T-helper 2 cell (primary cell): ENCODE measurements around the gene CDHR3.
"Not testable (repeated sequence)": the region's sequence is repeated elsewhere in the genome, so short reads cannot be mapped to it uniquely, and the experiment has no call there.

Source experiments
- DNase-seq, 5 experiments: peaks; one replicate each; pipeline versions ENCODE4 v3.0.0 to v3.0.0-alpha.2; 2012 to 2022

CDHR3 gene

DNA sequence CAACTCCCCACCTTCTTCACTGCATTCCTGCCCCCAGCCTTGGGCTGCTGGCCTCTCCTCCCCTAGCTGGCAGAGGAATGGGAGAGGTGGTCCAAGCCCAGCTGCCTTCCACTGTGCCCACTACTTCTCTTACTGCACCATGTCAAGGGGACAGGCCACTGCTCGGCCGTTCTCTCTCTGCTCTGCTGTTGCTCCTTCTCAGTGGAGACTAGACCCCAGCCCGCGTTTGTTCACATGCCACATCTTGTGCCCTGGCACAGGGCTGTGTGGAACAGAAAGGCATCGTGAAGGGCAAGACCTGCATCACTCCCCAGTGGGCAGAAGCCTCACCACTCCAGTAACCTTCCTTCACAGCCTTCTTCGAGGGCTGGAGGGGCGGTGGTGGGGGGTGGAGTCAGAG, 711 bp upstream of the CDHR3 start:
- no peak for DNase-seq

- no peak for DNase-seq
These were observed 8.8 kb downstream of the CDHR3 start for GRCh38 chr7:105971845-105972244.

DNA sequence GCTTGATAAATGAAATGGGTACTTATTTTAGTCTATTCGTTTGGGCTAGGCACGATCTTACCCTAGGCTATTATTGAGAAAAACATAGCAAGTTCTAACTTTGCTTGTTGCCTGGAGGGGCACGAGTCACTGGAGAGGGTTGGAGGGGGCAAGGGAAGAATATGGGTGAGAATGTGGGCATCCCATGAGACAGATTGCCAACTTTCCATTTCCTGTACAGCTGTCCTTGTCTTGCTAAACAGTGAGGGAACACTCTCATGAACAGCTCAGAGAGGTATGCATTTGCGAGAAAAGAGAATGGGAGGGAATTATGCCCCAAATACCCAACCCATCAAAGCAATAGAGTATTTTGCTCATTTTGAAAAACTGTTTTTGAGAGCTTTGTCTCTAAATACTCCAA, 9.2 kb downstream of the CDHR3 start:
- DNase-seq: no peak

GRCh38 chr7:105974471-105974870, 11.4 kb downstream of the CDHR3 start:
- DNase-seq: no peak

DNA sequence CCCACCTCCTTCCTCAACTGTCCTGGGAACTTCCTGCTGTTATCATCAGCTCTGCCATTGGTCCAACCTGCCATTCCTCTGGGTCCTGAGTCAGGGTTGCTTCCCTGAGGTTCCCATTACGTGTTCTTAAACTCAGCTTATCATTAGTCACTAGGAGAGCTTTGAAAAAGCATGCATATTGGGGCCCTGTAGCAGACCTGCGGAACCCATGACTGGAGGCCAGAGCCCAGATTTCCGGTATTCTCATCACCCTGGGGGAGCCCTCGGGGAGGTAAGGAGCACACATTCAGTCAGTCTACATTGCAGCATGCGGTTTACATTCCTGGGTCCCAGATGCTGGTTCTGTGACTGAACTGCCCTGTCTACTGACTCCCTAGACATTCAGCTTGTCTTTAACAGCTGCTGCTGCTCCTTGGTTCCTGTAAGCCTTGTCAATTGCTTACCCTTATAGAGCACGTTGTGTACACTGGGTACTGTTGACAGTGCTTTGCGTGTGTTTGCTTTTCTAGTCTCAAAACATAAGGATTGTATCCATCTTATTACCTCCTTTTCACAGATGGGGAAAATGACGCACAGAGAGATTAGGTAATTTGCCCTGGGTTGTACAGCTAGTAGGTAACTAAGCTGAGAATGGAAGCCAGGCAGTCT, 12.8 kb downstream of the CDHR3 start:
- DNase-seq: no peak

- DNase-seq: no peak
These were observed 13.8 kb downstream of the CDHR3 start for GRCh38 chr7:105976868-105977267.

GRCh38 chr7:105978035-105978434, 15.0 kb downstream of the CDHR3 start:
- DNase-seq: no peak

DNA sequence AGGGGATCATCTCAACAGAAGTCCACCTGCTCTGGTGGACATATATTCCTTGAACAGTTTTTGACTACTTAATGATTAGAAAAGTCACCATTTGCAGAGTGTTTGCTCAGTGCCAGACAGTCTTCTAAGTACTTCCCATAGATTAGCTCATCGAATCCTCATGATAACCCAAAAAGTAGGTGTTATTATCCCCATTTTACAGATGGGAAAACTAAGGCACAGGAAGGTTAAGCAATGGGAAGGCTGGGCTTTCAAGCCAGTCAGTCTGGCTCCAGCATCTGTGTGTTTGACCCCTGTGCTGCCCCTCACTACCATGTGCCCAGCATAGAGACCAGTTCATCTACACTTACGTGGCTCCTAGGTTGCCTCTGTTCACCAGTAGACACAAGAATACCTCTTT, 15.9 kb downstream of the CDHR3 start:
- DNase-seq: no peak

DNA sequence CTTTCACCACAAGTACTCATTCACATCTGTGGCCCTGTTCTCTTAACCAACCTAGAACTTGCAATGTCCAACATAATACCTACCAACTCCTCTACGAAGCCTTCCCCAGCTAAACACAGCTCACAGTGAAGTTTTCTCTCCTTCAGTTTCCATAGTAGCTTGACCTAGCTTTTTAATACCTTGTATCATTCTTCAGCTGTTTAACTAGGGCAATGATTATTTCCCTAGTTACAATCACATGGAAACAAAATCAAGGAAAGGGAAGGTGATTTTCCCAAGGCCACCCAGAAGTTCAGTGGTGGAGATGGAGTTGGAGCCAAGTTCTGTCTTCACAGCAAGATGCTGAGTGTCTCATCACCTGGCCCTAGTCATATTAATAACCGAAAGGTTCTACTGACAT, 16.3 kb downstream of the CDHR3 start:
- DNase-seq: no peak

DNA sequence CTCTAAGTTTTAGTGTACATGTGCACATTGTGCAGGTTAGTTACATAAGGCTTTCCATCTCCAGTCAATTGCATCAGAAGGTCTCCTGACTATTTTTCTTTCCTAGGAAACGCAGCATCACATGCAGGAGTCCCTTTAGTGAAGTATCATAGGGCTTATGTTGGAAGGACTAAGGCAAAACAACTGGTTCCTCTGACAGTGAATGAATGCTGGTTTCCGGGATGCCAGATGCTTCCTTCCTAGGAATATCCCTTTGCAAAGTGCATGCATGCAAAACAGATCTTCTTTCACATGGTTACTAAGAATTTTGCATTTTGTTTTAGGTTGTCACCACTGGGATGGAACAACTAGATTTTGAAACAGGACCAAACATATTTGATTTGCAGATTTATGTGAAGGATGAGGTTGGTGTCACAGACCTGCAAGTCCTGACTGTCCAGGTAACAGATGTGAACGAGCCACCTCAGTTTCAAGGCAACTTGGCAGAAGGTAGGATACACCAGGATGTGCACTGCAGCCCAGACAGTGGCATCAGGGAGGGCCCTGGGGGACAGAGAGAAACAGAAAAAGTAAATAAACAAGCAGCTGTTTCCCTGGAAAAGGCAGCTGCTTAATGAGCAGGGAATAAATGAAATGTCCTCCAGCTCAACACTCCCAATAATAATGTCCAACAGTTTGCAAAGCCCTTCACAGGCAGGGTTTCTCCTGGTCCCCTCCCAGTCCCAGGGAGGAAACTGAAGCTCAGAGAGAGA, 17.8 kb downstream of the CDHR3 start:
- no peak for DNase-seq

GRCh38 chr7:105982388-105982787, 19.3 kb downstream of the CDHR3 start:
- no peak for DNase-seq

GRCh38 chr7:105984808-105985207, 21.7 kb downstream of the CDHR3 start:
- not testable (repeated sequence) for DNase-seq

GRCh38 chr7:105985229-105985628, 22.2 kb downstream of the CDHR3 start:
- DNase-seq: no peak

DNA sequence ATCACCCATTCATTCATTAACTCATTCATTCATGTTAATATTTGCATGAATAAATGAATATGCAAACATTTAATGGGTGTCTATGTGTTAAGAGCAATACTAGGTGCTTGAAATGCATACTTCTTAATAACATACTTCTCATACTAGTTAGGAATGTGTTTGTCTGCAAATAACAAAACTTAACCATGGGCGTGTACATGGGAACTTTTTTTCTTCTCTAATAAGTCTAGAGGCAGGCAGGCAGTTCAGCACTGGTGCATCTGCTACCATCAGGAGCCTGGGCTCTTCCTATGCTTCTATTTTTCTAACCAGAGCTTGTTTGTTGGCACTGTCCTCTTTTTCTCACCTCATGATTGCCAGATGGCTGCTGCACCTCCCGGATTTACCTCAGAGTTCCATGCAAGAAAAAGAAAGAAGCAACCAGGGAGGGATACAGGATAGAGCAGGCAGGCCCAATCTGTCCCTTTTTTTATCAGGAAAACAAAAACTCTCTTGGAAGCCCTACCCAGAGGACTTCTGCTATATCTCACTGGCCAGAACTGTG, 22.7 kb downstream of the CDHR3 start:
- no peak for DNase-seq

DNA sequence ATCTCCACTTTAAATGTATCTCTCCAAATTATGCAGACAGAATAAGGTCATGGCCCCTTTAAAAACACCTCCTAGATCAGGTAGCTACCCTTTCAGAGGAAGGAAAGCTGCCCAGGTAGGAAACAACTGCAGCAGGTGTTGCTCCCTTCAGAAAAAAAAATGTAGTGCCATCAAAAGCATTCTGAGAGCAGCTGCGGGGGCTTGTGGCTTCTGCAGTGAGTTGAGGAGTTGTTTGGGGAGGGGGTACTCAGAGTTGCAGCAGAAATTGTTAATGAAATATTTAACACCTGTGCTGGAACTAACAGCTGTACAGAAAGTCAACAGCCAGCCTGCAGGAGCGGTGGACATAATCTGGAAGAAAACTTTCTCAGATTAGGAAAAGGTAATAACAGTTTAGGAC, 24.0 kb downstream of the CDHR3 start:
- DNase-seq: no peak

DNA sequence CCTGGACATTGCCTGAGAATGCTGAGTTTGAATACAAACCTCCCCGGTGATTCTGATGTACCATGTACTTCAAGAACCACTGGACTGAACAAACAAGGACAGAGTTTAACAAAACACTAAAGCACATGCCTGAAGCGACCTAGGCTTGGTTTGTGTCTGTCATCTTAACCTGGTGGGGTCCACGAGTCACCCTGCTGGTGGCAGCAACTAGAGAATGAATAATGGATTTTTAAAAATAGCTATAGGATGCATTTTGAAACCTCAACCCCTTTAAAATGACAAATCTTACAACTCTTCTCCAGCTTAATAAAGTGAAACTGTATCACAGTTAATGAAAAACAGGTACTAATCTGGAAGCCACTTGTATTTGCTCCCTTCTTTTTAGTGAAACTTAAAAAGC, 25.2 kb downstream of the CDHR3 start:
- DNase-seq: no peak

GRCh38 chr7:105989191-105989590, 26.1 kb downstream of the CDHR3 start:
- no peak for DNase-seq

DNA sequence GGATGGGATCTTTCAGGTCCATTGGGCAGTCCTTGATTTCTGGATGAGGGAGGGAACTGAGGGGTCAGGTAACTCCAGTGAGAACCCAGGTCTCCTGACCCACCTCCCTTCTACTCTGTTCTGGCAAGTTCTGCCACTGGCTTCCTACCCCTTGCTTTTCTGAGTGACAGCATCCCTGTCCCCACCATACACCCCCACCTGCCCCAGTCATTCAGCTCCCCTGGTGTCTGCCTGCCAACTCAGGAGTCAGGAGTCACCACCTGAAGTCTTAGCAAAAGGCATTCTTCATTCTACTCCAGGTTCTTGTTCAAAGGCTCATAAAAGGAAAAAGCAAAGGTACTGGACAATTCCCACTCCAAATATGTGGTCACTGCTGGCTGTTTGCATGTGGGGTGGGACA, 26.6 kb downstream of the CDHR3 start:
- no peak for DNase-seq

- no peak for DNase-seq
These were observed 27.1 kb downstream of the CDHR3 start for GRCh38 chr7:105990141-105990540.

DNA sequence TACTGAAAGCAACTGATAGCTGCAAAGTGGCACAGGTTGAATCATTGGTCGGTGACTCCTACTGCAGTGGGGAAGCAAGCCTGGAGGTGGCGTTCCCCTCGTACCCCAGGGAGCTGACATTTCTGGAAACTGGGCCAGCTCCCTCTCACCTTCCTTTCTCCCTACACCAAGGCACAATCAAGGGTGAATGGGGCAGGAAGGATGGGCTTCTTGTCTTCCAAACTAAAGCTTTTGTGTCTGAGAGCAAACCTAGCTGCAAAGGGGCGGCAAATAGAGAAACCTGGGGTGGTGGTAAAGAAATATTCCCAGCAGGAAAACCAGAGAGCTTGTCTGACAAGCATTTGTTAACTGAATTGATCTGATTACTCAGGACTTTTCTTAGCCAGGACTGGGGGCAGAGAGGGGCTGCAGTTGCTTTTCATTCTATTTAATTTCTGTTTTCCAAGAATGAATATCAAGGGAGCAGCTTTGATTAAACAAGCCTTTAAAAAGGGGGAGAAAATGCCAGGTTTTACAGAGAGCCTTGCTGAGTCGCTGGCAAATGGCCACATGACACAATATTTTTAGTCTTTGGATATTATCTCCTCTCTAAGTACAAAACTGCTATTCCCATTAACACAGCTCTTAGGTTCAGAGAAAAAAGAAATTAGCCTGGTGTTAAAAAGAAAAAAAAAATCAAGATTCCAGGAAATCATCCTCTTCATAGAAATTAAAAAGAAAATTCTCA, 27.8 kb downstream of the CDHR3 start:
- no peak for DNase-seq

DNA sequence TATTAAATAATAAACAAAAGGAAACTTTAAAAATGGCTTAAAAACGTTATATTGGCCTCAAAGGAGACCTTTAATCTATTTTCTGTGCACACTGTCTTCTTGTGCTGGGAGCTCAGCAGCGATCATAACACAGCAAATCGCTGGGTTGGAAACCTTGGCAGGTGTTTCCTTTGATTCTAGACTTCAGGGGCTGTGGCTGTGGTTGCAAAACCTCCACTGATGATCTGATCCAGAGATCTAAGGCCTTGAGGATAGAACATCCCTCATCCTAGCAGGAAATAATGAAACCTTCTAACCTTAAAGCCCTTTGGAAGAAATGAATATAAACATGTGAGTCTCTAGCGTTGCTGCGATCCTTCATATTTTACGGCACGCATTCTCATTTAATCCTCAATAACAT, 29.8 kb downstream of the CDHR3 start:
- DNase-seq: no peak

DNA sequence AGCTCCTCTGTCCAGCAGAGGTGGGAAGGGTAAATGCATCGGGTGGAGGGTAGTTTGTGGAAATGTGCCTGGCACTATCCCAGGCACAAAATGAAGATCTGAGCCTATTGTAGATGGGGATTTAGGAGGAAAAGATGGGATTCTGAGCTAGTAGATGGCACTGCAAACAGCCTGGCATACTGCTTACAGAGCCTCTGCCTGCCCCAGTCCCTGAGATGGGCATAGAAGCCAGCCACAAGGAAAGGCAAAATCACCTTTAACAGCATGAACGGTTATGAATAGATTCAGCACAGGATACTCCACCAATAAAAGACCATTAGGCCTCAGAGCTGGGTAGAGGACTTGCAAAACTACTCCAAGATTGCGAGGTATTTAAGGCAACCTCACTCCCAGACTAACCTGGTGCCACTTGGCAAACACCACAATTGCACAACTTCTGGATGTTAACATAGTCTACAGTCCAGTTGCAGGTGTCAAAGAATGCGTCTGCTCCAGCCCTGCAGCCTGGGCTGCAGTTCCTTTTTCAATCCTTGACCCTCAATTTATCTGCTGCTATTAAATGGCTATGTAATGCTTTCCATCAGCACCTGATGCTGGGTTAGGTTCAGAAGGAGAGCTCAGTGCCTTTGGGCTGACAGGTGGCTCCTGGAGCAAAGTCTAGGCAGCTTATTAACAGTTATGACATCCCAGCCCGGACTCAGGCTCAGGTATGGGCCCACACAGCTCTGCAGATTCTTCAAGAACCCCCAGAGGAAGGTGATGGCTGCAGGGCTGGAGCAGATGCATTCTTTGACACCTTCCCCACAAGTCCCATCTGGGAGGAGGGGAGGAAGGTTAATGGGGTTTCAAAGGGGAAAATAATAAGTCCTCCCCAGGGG, 34.0 kb downstream of the CDHR3 start:
- no peak for DNase-seq

DNA sequence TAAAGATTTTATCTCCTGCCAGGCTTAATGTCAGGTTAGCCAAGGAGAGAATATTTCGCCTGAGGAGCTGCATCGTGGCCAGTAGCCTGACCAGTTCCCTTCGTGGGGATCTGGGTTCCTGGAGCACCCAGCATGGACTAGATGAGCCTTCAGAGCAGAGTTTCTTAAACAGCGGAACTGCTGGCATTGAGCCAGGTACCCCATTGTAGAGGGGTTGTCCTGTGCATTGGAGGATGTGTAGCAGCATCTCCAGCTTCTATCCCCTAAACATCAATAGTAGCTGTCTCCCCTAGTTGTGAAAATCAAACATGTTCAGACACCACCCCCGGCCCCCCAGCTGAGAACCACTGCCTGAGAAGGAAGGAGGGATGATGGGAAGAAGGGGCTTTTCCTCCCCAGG, 36.2 kb downstream of the CDHR3 start:
- DNase-seq: no peak
